AG04449 (cell line): ENCODE measurements around the gene PDE12.
A peak's percentile ranks its signal among the peaks of the same experiment; 100 is the strongest.

Experiments used
- CTCF ChIA-PET: fragments of 350-600 bp; formaldehyde crosslinking; extraction: SDS; loops from one replicate; lab custom pipeline; 2021; ENCODE audit warnings: antibody characterized with exemption; lab: Yijun Ruan, JAX
- POLR2A ChIA-PET: fragments of 400-600, 350-600 bp; formaldehyde crosslinking; extraction: SDS; loops from one replicate; lab custom pipeline; 2020; ENCODE audit warnings: antibody characterized with exemption, inconsistent platforms; lab: Yijun Ruan, JAX
- DNase-seq: peaks from one replicate; pipeline ENCODE4 v3.0.0-alpha.2; 2010; ENCODE audit warnings: low read depth, low spot score
- H3K4me3 ChIP-seq: 2 replicates; pipeline ENCODE4 v1.5.1; 2011; ENCODE audit warnings: low read depth, mild to moderate bottlenecking, control low read depth, low read length
- TF ChIP-seq, protein P1 (sequence below): IDR thresholded peaks from one replicate; pipeline ENCODE4 v1.5.1; 2011; ENCODE audit warnings: mild to moderate bottlenecking, moderate library complexity, low read length, control low read depth, inconsistent platforms; ENCODE audit not compliant: insufficient read depth; ENCODE audit errors: missing control alignments

PDE12 gene

DNA sequence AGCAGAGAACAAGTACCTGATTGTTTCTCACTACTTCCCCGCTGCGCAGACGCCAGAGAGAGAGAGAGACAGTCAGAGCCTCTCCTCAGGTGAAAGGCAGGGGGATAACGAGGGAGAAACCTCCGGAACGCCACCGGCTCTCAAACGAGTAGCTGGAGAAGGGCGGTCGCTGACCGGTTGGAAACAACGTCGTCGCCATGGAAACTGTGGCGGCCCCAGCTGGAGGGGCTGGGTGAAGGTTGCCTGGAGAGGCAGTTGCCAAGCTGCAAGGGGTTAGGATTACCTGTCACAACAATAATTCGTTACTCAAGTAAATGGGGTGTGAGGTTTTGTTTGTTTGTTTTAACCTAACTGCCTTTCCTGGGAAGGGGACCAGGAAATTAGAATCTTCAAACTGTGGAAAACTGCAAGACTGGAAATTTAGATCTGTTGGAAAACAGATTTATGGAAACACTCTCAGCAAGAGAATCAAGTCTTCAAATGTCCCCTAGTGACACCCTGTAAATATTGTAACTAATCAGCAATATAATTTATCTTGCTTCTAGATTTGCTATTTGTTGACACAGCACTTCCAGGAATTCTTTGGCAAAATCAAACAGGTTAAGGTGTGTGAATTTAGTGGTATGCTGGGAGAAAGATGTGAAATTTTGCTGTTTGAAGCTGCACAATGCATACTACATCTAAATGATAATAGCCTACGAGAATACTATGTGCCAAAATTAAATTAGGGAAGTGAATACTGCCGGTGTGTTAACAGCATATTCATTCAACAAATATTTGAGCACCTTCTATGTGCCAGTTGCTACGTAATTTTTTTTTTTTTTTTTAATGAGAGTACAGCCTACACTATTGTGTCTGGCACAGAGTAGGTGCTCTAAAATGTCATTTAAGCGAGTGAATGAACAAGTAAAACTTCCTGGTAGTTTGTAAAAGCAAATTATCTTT lies 11.6 kb upstream of the PDE12 start, which contains the start of gene DNAH12:
TSS of gene DNAH12 (minus strand) at position 164 of the 945 bp plus-strand sequence. CDS start 1,474 bp downstream, outside the sequence.
- H3K4me3 ChIP-seq: peak within 1 kb of the TSS; percentile 23
- no peak for DNase-seq
- POLR2A ChIA-PET: no interaction called here

DNA sequence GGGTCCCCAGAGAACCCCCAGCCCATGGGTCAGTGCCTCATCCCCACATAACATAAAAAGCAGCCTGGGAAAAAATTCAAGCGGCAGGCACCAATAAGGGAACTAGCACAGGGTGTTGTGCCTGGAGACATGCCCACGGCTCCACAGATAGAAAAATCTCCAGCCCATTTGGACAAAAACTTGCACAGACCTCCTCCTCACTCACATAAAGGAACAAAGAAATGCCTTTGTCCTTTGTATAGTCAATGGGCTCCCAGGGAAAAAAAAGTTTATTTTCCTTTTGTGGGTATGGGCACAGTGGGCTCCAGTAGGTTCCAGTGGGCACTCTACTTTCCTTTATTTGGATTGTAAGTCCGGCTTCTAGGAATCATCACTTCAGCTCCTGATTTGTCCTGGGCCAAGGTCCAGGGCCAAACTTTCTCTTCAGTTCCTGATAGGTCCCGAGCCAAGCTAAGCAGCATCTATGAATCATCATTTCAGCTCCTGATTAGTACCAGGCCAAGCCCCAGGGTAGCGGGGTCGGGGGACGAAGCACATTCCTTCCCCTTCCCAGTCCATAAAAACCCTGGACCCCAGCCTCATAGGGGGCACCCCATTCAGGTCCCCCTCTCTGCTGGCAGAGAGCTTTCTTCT lies 10.3 kb upstream of the PDE12 start:
- ChIA-PET CTCF (interaction anchor here (1.8 kb wide), 1 partner anchor 148 kb away, joined by 5 read pairs; no protein-coding TSS in a partner anchor), POLR2A (no interaction called here)
- no peak for DNase-seq

More for the DNA sequence above, 11.6 kb upstream of the PDE12 start, which contains the start of gene DNAH12:
- TF ChIP-seq, protein P1, sequence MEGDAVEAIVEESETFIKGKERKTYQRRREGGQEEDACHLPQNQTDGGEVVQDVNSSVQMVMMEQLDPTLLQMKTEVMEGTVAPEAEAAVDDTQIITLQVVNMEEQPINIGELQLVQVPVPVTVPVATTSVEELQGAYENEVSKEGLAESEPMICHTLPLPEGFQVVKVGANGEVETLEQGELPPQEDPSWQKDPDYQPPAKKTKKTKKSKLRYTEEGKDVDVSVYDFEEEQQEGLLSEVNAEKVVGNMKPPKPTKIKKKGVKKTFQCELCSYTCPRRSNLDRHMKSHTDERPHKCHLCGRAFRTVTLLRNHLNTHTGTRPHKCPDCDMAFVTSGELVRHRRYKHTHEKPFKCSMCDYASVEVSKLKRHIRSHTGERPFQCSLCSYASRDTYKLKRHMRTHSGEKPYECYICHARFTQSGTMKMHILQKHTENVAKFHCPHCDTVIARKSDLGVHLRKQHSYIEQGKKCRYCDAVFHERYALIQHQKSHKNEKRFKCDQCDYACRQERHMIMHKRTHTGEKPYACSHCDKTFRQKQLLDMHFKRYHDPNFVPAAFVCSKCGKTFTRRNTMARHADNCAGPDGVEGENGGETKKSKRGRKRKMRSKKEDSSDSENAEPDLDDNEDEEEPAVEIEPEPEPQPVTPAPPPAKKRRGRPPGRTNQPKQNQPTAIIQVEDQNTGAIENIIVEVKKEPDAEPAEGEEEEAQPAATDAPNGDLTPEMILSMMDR: no peak
- CTCF ChIA-PET: no interaction called here

GRCh38 chr3:57546616-57547015 lies 9.5 kb upstream of the PDE12 start:
- ChIA-PET CTCF (interaction anchor here (1.8 kb wide), 1 partner anchor 149 kb away, joined by 5 read pairs; no protein-coding TSS in a partner anchor), POLR2A (no interaction called here)
- H3K4me3 ChIP-seq: no peak overlapping the region
- no peak for DNase-seq
- TF ChIP-seq, protein P1: no peak

More for the DNA sequence above, 10.3 kb upstream of the PDE12 start:
- no peak overlapping the region for H3K4me3 ChIP-seq
- TF ChIP-seq, protein P1: no peak

- POLR2A ChIA-PET: interaction anchor here (2.1 kb wide), 1 partner anchor 42 kb away, joined by 11 read pairs; the partner anchor contains the start of gene ARF4
- CTCF ChIA-PET: interaction anchor here (1.4 kb wide), 1 partner anchor 158 kb away, joined by 4 read pairs; no protein-coding TSS in a partner anchor
- peak overlapping the region; percentile 84 for H3K4me3 ChIP-seq
- TF ChIP-seq, protein P1: no peak
- DNase-seq: no peak
Measured at GRCh38 chr3:57555306-57555705, 768 bp upstream of the PDE12 start.

- no peak for DNase-seq
- ChIA-PET CTCF (interaction anchor here (0.8 to 1.4 kb wide), 3 partner anchors 38 to 328 kb away, joined by 3 to 4 read pairs (median 3); no protein-coding TSS in a partner anchor), POLR2A (interaction anchor here (0.6 to 2.1 kb wide), 3 partner anchors 40 to 448 kb away, joined by 3 to 11 read pairs (median 4); partner anchors contain the start of genes APPL1 and ARF4)
- peak overlapping the region; percentile 84 for H3K4me3 ChIP-seq
- TF ChIP-seq, protein P1: no peak
Measured at GRCh38 chr3:57556459-57557084, 498 bp downstream of the PDE12 start.
